GM21526 (cell line): Measurements from ENCODE around the gene KCNMA1.

Source experiments
- ATAC-seq: cut with Tn5 transposase; IDR thresholded peaks from one replicate; pipeline ENCODE4 v1.9.1; 2021; ENCODE audit warnings: moderate library complexity; ENCODE audit not compliant: unreplicated experiment, low FRiP score

KCNMA1 gene

DNA sequence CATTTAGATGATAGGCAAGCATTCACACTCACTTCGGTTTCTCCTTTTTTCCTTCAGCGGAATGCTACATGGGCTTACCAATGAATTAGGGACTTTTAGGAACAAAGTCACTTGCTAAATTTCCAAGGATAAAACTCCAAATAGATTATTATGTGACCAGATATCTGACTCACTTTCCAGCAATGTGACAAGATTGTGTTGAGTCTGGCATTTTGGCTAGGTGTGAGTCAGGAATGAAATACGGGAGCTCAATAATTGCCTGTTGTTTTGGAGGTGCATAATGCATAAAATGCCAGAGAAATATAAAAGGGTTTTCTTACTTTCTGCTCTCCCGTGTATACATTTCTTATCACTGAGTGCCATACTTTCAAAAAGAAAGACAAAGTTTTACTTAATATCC is 721.1 kb downstream of the KCNMA1 start:
- ATAC-seq, result no peak

DNA sequence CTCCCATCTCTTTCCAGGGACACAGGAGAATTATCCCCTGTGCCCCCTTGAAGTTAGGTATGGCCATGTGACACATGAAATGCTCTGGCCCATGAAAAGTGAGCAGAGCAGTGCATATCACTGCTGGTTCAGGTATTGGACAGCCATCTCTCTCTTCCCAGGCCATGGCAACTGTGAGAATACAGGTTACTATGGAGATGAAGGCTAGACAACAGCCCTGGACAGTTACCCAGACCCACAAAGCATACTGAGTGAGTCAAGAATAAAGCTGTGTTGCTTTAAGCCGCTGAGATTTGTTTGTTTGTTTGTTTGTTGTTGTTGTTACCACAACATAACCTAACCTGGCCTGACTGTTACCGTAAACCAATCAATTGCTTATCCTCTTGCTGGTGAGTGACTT is 722.3 kb downstream of the KCNMA1 start:
- ATAC-seq, result no peak

DNA sequence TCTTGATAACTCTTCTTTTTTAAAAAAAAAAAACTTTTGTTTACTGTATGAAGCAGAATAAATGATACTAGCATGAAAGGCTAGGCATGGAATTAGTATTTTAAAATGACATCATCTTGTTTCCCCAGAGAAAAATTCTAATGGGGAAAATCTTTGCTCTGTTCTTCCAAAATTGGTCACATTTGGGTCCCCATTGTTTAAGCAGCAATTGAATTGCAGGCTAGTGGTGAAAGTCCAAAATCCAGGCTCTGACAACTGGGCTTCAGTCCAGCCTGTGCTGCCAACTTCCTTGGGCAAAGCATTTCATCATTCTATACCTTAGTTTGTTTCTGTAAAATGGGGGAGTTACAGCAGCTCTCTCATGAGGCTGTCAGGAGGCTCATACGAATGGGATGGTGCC is 726.4 kb downstream of the KCNMA1 start:
- no peak for ATAC-seq

DNA sequence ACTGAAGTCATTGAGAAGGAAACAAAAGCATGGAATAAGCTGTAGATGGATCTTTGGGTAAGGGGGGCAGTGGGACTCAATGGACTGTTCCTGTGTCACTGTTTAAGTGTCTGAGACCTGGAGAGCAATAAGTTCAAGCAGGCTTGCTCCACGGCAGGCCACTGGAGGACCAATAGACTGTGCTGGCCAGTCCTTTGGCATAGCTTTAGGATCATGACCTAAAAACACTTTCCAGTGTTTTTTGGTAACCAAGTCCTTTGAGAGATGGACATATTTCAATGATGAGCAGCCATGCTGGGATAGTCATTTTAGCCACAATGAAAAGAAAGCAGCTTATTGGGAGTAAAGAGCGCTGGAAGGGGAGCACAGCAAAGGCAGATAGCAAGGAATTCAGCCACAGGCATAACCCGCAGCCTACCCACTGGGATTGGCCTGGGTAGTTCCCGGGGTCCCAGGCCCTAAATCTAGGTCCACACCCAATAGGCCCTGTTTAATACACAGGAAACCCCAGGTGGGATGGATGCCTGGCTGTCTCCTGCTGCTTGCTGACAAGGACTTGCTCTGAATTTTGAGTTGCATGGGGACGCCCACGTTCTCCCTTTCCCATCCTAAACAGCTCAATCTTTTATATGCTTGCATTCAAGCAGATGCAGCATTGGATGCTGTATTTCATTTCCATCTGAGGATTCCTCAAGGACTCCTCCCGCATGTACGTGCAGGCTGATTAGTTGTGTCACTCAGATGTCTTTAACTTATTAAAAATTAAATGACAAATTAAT is 727.2 kb downstream of the KCNMA1 start:
- ATAC-seq, result no peak

DNA sequence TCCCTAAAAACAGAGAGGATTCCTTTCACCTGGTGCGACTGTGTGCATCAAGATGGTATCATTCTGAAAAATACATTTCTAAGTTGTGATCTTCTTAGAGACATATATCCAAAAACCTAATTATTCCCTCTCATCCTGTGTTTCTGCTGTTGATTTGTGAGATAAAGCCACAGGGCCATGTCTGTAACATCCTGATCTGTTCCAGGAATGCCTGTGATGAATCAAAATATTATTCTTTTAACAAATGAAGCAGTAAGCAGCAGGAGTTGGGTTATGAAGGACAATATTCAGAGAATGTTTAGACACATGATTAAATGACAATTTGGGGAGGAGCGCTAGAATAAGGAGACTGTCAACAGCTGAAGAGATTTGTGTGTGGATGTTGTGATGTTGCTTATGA is 731.4 kb downstream of the KCNMA1 start:
- no peak for ATAC-seq

DNA sequence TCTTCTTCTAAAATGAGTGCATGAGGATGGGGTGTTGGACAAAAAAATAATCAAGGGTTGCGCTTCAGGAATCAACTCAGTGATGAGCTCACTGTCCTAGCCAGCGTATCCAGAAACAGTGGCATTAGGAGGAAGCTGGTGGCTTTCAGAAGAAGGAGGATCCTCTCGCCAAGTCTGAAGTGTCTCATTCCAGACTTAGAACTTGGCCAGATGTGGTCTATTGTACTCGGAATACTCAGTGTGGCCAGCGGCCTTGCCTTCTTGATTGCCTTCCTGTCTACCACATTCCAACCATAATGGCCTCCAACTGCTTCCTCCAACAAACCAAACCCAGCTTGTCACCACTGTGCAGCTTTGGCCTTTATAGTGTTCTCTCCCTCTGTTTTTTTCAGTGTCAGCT is 732.4 kb downstream of the KCNMA1 start:
- no peak for ATAC-seq

DNA sequence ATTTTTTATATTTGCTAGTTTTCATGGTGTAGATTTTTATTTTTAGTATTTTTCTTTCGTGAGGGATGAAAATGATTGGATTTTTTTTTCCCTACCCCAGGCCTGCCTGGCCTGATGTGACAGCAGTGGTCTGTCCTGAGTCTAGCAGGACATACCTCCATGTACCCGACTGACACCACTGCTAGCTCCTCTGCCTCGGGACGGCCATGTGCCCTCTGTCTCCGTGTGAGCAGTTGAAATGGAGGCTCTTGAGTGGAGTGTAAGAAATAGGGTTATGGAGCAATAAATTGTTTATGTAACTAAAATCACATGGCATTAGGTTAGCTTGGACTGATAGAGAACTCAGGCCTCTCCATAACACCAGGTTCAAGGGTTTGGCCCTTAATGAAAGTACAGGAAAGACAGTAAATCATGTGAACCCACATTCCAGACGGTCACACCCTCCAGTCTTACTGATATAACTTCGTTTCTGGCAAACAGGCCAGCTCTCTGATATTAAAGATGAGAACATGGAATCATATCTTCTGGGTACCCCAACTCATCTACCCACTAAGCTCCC is 734.1 kb downstream of the KCNMA1 start:
- no peak for ATAC-seq

DNA sequence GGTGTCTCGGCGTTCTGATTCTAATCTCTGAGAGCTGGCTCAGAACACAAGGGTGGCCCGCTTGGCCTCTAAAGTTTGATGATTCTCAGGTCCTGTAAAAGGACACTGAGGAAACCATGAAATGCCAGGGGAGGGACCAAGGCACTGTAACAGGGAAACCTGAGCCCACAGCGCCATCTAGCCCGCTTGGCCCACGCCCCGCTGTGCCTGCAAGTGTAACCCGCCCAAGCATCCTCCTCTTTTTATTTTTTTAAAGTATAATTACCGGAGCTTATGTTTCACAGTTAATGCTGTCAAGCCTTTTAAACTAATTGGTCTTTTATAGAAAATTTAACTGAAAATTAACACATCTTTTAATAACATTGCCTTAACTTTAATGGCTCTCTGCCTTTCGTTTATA is 734.7 kb downstream of the KCNMA1 start:
- ATAC-seq, result no peak

DNA sequence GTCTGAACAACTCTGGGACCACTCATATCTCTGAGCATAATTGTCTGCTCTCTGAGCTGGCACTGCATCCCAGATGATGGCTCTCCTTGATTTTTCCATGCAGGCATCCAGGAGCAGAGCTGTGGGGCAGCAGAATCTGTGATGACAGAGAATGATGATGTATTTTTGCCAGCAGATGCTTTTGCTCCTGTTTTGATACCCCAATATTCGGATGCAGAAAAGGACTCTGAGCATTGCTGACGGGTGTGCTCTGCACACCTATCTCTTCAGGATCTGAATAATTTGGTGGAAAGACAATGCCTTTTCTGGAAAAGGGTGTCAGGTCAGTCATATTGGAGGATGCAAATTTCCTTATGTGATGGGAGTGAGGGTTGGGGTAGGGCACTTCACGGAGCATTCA is 735.9 kb downstream of the KCNMA1 start:
- ATAC-seq, result no peak

DNA sequence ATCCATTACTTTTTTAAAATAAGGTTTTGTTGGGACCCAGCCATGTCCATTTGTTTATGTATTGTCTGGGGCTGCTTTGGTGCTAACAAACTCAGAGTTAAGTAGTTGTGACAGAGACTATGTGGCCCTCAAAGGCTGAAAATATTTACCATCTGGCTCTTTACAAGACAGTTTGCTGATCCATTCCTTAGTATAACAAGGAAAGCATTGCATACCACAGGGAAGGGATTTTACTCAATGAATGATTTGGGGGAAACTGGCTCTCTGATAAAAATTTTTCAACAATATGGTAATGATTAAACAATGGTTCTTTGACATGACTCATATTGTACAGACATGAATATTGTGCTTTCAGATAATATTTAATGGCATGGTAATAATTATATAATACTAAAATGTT is 738.1 kb downstream of the KCNMA1 start:
- ATAC-seq, result no peak

DNA sequence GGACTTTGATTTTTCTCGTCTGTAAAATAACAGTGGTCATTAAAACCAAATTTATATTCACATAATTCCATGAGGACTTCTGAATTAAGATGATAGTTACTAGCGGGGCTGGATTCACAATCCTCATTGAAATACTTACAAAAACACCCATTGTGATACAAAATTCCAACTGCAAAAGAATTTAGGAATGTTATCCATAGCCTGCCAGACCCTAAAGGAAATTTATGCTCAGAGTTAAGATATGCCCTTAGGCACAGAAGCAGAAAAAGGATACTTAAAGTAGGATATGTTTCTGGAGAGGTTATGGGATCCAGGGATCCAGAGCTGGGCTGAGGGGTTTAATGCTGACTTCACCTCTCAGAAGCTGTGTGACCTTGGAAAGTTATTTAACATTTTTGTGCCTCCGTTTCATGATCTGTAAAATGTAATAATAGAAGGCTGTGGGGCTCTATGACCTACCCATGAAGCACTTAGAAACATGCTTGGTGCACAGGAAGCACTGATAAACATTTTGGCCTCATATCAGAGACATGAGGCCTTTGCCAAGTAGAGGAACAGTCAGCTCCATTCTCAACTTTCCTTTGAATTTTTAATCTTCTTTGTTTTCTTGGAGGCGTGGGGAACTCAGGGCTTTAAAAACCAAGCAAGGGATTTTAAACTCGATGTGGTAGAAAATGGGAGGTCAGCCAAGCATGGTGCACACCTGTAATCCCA is 744.7 kb downstream of the KCNMA1 start:
- ATAC-seq, result no peak

DNA sequence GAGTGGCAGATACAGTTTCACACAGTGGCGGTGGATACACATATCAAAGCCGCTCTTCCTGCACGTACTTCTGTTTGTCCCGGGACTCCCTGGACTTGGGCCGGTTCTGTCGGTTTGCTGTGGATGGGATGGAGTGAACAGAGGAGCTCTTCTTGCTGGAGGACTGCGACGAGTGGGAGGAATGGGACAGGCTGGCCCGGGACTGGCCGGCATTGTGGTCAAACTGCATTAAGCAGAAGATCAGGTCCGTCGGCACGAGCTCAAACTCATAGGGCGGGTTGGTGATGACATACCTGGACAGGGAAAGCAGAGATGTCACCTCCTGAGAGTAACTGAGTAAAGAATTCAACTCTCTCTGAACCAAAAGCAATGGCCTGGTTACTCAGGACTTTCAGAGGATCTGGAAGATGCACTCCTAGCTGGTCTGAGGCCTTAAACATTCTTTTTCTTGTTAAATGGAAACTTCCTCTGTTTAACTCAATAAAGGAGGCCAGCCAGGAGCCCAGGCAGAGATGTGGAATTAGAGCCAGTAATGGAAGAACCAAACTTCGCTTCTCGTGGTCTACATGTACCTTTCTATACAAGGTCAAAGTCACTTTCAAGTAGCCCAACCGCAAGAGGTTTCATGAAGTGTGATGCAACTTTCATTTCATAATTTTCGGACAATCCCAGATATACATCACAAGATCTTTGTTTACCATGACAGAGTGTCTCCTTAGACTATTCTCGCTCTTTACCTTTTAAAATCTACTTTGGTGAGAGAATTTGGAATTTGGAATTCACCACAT is 750.2 kb downstream of the KCNMA1 start:
- no peak for ATAC-seq

DNA sequence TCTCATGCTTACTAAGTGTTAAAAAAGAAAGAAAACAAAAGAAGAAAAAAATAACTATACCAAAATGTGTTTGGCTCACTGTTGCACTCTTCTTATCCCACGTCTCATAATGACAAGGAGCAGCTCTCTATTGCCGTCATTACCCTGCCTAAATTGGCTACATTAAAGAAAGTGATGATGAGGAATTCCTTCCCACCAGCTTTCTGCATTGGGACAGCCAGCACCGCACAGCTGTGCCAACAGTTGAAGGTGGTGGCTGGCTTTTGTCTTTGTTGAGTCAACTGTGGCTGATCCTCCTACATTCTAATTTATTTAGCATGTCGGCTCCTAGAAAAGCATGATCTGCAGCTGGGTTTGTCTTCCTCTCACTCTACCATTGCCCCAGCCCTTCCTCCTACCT is 751.8 kb downstream of the KCNMA1 start:
- no peak for ATAC-seq

DNA sequence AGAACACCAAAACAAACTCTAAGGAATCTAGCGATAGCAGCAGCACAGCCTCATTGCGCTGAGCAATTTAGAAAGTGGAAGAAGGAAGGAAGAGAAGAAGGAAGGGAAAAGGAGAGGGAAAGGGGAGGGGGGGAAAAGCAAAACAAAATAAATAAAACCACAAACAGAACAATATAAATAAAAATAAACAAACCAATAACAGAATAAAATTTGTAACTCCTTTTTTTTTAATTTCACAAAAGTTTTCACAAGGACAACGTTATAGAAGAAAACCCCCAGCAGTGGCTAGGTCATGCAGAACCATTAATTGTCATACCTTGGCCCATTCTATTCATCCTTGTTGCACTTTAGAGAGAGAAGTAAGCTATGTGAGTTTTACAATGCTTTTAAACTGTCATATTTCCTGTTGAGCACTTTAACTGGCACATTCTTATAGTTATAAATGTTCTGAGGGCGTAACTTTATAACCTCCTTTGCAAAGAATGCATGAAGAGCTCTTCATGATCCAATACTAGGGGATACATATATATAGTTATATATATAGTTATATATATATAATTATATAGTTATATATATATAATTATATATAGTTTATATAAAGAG is 752.8 kb downstream of the KCNMA1 start:
- no peak for ATAC-seq

DNA sequence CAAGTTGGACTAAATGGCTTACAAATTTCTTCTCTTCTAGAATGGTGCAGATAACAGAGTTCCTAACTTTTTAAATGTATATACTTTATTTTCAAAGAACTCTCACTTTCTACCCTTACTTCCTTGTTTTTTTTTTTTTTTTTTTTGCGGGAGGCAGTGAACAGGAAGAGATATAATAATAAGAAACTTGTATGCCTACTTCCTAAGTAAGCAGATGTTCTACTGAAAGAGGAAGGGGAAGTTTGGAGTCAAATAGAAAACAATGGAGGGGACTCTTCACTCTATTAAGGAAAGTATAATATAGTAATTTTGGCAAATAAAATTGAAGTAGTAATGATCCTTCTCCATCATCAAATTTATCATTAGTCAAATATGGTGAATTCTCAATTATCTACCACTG is 754.0 kb downstream of the KCNMA1 start:
- no peak for ATAC-seq

DNA sequence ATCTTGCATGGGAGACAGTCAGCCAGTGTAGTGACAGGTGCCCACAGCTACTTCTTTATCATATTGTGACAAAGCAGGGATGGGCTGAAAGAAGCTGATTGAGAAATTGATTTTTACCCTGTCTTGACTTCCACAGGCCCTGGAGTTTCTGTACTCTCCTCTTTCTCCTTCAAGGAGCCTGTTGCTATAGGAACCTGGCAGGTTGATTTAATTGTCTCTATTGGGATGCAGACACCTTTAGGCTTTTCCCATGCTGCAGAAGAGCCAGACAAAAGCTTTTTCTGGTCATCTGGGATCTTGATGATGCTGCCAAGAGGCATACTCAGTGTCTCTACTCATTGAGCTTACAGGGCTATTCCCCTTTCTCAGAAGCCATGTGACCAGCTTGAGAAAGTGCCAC is 754.8 kb downstream of the KCNMA1 start:
- ATAC-seq, result no peak

DNA sequence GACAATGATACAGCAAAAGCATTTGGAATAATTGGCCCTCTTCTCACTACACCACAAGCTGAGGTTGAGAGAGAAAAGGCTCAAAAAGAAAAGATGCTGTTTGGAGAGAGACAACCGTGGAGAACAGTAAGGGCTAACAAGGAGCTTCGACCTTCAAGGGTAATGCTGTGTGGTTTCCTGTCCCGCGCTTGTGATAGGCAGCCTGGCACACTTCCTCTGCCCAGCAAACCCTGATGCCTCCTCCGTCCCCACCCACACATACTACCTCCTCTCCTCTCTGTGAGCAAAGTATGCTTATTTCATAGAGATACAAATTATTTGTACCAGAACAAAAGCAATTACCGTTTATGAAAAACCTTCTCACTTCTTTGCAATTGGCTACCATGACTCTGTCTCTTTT is 755.4 kb downstream of the KCNMA1 start:
- ATAC-seq, result peak; percentile 53

DNA sequence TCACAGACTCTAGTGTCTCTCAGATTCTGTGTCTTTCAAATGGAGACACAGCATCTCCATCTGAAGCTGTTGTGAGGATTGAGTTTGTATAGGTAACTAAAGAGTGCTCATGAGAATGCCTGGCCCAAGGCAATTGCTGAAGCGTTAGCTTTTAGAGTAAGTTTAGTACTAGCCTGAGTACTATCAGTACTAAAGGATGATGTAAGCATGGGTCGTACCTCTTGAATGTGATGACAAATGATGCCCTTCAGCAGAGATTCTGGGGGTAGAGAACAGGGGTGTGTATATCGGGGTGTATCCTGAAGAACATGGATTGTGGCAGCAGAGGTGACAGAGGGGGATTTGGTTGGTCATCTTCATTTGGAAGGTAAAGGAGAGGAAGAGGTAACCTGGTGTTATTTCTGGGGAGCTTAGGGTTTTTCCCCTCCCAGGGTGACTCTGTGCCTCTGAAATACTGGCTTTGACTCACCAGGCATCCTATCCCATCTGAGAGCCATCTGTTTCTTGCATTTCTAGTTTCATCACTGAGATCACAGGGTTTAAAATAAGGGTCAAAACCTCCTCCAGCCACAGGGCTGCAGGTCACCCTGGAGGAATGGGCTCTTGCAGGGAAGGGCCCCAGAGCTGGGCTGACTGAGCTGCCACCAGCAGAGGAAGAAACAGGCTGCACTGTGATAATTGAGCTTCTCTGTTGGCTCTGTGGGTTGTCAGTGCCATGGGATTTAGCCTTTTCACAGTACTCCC is 756.0 kb downstream of the KCNMA1 start:
- peak; percentile 74 for ATAC-seq

DNA sequence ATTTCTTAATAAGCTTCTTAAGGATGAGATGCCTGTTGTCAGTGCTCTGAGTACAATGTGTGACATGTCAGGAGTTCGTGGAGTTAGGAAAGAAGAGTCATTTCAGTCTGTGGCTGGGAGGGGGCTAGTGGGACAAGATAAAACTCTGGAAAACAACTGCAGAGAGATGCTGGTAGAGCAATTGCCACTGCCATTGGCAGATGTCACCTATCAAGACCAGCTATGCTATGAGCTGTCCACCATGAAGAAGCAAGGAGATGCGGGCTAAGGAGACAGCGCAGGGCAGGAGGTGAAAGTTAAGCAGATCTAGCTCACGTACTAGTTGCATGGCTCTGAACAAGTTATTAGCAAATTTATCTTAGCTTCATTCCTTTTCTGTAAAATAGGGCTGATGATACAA is 756.7 kb downstream of the KCNMA1 start:
- no peak for ATAC-seq
